SK-N-SH treated with all-trans-retinoic acid at 6 μM for 48 hours (cell line): ENCODE data around the gene KCNC3.

ENCODE experiments used
- ARNTL ChIP-seq: fragments of 450-650 bp; formaldehyde crosslinking; IDR thresholded peaks from 2 replicates; pipeline ENCODE4 v1.5.0; 2020; ENCODE audit warnings: low read depth, mild to moderate bottlenecking, moderate library complexity, borderline replicate concordance
- ISL1 ChIP-seq: fragments of 250-450 bp; sonication (Bioruptor Pico); IDR thresholded peaks from 2 replicates; pipeline ENCODE4 v2.1.2; 2022; ENCODE audit warnings: mild to moderate bottlenecking, moderate library complexity
- PATZ1 ChIP-seq: fragments of 250-450 bp; sonication (Bioruptor Pico); IDR thresholded peaks from 2 replicates; pipeline ENCODE4 v1.8.0; 2020; ENCODE audit warnings: mild to moderate bottlenecking, moderate library complexity, borderline replicate concordance

GRCh38 chr19:50361290-50362029 is 32.3 kb upstream of the KCNC3 start:
- TF ChIP-seq PATZ1 (CRISPR knock-in tag) (no peak), ARNTL (no peak), ISL1 (CRISPR knock-in tag) (no peak)
